NCI-H1048 (cell line): ENCODE results near the gene ZCCHC12.
"Not testable (repeated sequence)": the region's sequence is repeated elsewhere in the genome, so short reads cannot be mapped to it uniquely, and the experiment has no call there.

Experiments used
- DNase-seq: peaks from one replicate; lab custom pipeline; 2025; lab: John Stamatoyannopoulos, UW

ZCCHC12 gene

DNA sequence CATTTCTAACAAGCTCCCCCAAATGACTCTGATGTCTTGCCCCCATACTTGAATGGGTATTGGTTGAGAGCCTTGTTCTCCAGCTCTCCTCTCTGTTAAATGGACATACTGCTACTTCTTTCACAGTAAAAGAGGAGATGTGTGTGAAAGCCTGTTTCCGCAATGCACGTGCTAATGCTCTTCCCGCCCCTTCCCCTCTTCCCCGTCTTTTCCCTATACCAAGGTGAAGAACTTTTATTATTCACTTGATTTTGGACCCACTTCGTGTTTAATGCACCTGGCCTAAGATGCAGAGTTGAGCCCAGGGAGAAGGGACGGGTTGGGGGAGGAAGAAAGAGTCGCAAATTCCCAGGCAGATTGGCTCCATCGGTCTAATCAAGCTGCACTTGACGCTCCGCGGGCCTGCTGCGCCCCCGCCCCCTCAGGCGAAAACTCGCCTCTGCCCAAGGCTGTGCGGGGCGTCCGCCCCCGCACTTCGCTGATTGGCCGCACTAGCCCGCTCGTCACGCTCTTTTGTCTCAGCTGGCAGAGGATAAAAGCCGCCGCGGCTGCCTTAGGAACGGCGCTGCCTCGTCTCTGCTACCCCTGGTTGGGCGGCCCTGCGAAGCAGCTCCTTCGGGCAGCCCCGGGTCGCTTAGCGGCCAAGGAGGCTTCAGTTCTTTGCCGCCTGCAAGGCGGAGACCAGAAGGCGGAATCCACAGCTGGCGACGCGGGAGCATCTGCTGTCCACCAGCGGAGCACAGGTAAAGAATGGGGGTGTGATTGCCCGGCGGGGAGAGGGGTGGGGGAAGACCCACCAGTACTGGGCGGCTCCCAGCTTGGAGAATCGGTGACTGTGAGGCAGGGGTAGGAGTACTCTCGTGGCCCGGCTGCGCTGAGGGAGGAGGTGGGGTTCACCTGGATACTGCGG is at the start of gene ZCCHC12:
ZCCHC12 (plus strand) TSS at position 562 of the 910 bp plus-strand sequence. CDS start 1,421 bp downstream, outside the sequence.
- DNase-seq, result no peak

DNA sequence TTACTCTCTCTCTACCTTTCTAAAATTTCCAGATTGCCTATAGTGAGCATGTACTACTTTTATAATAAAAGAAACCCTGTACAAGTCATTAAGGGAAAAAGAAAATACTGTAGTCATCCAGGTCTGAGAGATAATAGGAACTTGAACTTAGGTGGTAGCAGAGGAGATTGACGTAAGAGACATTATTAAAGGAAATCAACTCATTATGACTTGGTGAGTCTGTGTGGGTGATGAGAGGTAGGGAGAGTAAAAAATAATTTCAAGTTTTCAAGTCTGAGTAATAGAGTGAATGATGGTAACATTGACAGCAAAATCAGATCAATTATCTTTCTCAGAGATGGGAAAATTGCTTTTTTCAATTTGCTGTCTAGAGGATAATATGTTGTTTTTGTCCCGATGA is 44.0 kb upstream of the ZCCHC12 start:
- no peak for DNase-seq

DNA sequence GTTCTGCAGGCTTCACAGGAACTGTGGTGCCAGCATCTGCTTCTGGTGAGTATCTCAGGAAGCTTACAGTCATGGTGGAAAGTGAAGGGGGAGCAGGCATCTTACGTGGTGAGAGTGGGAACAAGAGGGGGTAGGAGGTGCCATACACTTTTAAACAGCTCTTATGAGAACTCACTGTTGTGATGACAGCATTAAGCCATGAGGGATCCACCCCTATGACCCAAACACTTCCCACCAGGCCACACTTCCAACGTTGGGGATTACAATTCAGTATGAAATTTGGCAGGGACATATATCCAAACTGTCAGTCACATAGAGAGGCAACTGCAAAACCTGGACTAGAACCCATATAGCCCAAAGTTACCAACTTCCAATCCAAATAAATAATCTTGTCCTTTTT is 43.1 kb upstream of the ZCCHC12 start:
- no peak for DNase-seq

DNA sequence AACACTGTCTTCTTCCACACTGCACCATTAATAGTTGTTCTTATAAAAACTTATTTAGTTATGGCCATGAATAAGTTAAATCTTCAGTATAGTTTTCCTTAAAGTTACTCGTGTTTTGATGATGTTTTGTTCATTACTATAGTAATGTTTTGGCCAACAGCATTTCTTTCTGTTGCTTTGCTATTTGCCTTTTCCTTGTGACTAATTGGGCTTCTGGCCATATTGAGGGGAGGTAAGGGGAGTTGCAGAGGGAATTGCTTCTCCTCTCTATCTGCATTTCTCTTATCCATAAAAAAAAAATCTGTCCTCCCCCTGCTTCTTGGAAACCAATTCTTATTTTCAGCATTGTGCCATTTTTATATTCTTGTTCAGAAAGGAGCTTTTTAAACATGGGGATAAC is 42.7 kb upstream of the ZCCHC12 start:
- DNase-seq, result no peak

DNA sequence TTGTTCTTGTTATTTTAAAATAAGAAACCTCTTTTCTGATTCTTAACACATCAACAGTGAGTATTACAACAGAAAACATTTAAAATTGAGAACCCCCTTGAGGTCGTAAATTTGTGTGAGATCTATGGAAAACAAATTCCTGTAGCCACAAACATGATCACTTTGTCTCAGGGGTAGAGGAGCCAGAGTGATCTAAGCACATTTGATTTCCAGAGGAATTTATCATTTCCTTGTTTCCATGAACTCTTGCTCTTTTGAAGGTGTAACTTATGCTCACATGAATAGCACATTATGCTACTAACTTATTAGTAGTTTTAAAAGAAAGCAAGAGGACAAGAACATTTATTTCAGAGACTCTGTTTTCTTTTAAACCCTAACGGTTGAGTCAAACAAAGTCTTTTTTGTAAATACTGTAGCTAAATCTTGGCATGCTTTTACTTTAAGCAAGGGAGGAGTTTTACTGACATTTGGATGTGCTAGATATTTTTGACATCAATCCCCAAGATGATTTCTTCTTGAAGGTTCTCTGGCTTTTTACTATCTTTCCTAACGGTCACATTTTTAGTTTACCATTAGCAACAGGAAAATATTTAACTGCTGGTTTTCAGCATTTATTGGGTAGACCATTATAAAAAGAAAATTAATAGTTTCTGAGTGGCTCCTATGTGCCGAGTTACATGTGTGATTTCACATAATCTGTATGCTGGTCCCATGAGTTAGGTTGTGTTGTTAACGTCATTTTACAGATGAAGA is 27.9 kb upstream of the ZCCHC12 start:
- DNase-seq, result no peak

DNA sequence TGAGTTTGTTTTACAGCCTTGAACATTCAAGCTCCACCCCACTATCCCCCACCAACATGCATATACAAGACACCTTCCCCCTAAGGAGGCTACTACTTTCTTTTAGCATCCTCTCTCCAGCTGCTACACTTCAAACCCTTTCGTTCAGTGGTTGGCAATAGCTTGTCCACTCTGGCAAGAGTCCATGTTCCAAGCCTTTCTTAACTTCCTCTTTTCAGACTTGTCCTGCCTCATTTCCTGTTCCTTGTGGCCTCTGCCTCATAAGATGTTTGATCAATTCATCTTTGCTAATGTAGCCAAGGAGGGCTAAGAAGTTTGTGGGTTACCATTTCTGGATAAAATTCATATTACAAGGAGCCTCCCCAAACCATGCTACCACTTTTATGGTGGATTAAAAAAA is 20.8 kb upstream of the ZCCHC12 start:
- no peak for DNase-seq

DNA sequence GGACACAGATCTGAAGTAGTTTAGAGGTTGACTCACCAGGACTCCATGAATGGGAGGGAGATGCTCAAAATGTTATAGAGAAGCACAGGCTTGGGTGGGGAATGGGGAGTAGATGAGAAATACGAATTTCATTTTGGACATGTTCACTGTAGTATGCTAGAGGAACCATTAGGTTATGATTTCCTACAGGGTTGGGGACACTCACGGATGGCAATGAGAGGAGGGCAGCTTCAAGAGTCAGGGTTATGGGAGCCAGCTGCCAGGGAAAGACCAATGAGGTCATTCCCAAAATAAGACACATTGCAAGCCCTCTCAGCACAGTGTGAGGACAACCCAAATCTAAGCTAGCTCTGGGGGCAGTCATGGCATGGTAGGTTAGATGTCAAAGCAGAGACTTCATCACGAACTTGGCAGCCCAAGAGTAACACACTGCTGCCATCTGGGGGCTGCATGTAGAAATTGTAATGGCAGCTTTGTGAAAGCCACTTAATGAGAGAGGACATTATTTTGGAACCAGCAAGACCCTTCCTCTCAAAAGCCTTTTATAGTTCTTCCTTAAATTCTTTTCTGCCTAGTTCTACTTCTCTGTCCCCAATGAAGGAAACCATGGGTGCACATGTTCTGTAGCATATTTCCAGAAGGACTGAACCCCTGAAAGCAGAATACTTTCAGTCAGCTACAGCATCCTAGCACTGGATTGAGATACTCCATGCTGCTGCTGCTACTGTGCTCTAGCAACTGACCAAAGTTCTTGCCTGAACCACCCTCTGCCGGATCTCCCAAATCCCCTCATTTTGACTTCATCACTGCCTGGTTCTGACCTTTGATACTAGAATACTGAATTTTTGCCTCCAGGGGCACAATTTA is 16.2 kb upstream of the ZCCHC12 start:
- no peak for DNase-seq

DNA sequence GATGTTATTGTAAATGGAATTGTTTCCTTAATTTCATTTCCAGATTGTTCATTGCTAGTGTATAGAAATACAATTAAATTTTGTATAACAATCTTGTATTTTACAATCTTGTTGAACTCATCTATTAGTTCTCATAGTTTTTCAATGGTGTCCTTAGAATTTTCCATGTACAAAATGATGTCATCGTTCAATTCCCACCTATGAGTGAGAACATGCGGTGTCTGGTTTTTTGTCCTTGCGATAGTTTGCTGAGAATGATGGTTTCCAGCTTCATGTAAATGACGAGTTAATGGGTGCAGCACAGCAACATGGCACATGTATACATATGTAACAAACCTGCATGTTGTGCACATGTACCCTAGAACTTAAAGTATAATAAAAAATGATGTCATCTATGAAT is 6.4 kb upstream of the ZCCHC12 start:
- DNase-seq, result not testable (repeated sequence)

DNA sequence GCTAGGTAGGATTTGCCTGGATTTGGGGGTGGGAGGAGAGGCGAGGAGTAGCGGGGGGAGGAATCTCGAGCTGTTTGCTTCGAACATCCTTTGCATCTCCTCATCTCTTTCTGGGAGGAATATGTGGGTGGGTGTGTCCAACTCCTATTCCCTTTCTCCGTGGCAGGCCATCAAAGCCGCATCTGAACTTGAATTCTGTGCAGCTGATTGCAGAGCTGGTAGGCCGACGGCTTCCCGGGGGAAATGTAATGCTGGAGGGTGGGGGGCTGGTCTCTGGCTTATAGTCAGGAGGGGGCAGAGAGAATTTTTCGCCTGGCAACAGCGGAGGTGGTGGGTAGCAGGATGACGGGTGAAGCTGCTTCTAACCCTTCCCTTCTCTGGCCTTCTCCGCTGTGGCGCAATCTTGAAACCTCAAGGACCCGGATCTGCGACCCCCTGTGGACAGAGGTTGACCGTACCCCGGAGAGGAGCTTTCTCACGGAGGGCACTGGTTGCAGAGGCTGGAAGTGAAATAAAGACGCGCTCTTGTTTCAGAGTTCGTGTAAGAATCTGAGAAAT is 628 bp downstream of the ZCCHC12 start:
- DNase-seq, result no peak

DNA sequence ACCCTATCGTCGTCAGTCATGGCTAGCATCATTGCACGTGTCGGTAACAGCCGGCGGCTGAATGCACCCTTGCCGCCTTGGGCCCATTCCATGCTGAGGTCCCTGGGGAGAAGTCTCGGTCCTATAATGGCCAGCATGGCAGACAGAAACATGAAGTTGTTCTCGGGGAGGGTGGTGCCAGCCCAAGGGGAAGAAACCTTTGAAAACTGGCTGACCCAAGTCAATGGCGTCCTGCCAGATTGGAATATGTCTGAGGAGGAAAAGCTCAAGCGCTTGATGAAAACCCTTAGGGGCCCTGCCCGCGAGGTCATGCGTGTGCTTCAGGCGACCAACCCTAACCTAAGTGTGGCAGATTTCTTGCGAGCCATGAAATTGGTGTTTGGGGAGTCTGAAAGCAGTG is 1.6 kb downstream of the ZCCHC12 start:
- no peak for DNase-seq

DNA sequence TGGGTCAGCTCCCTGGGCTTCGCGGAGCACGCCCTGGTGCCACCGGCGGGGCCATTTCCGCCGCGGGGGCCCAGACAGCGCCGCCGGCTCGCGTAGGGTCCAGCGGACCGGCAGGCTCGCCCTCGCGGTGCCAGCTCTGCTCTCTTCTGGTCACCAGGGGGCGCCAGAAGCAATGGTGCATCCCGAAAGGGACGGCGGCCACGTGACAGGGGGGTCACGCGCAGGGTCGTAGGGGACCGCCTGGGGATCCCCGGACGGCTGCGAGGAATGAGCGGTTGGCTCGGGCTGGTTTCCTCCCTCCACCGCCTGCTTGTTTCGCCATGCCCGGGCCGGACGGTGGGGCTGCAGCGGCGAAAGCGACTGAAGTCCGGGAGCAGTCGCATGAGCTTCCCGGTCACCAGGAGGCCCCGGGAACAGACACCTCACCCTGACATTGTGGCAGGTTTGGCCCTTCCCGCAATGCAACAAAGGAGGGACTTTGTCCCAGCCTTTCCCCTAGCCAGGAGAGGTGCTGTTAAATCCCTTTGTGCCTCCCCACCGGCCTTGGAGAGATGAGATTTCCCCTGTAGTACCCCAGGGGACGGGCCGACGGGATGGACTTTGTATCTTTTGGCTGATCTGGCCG is 15.8 kb downstream of the ZCCHC12 start:
- DNase-seq, result no peak

DNA sequence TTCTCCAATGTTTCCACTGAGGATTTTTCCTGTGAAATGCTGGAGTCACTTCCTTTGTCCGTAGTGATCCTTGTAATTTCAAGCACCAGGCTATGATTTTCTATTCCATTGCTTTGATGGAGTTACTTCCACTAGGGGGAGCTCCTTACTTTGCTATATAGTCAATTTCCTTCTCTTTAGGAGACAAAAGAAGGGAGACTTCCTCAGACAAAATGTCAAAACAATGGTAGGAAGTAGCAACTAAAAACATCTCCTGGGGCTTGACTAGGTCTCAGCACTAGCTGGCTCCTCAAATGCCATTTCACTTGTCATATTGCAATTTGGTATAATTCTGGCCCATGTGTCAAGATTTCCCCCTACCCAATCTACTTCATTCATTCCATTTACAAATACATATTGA is 24.1 kb downstream of the ZCCHC12 start:
- peak; percentile 16 for DNase-seq

DNA sequence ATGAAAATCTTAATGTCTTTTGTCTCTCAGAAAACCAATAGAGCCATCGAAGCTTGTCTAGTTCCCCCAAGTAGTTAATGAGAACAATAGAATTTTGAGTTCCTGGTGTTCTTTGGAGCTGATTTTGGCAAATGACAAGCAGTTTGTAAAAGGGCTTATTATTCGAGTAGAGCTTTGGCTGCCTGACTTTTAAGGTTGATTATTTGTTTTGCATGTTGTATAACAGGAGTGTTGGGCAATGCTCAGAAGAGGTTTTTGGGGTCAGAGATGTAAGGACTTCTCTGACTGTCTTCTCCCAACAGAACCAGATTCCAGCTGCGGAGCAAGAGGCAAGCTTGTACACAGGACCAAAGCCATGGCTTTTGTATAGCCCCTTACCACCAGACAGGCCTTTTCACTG is 30.0 kb downstream of the ZCCHC12 start:
- no peak for DNase-seq

DNA sequence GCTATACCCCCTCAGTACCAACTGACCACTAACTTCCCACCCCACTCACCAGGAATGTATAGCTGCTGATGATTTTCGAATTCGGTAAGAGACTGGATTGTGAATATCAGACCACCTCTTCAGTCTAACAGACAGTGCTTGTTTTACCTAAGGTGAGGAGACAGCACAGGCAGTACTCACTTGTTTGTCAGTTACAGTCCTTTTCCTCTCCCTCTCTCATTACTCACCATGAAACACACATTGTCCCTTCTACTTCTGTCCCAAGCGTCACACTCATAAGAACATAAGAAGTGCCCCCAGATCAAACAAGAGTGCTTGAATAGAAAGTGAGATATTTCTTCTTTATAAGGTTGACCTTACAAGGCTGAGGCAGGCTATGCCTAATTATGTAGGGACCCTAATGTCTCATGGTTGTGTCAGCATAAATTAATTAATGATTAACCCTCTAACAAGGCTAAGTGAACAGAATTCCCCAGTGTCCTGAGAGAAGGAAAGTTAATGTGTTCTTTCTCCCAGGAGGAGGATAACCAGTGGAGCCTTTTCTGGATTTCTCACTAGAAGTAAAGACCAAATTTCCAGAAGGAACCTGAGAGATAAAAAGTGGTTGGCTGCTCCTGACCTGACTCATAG is 32.2 kb downstream of the ZCCHC12 start:
- no peak for DNase-seq

DNA sequence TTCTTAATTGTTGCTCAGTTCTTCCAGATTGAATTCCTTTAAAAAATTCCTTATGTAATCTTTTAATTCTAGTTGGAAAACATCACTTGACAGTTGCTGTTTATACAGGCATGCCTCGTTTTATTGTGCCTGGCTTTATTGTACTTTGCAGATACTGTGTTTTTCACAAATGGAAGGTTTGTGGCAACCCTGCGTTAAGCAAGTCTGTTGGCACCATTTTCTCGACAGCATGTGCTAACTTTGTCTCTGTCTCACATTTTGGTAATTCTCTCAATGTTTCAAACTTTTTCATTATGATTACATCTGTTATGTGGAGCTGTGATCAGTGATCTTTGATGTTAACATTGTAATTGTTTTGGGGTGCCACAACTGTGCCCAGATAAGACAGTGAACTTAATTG is 33.4 kb downstream of the ZCCHC12 start:
- no peak for DNase-seq

DNA sequence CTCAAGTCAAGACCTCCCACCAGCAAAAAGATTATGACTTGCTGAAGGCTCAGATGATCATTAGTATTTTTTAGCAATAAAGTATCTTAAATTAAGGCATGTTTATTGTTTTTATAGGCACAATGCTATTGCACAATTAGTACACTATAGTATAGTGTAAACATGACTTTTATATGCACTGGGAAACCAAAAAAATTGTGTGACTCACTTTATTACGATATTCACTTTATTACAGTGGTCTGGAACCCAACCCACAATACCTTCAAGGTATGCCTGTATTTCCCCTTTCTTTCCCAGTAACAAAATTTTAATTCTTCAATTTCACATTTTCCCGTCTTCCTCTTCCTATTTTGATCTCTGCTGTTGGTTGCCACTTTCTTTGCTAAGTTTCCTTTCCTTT is 37.7 kb downstream of the ZCCHC12 start:
- no peak for DNase-seq

DNA sequence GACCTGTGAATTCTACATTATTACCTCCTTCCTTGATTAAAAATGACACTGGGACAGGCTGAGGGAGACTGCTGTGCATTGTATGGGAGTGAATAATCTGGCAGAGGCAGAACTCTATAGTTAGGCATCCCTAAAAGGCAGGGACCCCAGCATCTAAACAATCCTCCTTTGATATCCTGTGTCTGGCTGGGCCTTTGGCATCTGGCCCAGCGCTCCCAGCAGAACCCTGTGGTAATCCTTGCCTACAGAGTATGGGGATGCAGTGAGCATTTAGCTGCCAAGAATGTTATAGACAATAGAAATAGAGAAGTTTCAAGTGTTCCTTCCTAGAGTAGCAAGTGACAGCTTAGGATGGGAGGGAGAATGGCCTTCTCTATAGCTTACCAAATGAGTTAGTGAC is 38.5 kb downstream of the ZCCHC12 start:
- DNase-seq, result no peak

DNA sequence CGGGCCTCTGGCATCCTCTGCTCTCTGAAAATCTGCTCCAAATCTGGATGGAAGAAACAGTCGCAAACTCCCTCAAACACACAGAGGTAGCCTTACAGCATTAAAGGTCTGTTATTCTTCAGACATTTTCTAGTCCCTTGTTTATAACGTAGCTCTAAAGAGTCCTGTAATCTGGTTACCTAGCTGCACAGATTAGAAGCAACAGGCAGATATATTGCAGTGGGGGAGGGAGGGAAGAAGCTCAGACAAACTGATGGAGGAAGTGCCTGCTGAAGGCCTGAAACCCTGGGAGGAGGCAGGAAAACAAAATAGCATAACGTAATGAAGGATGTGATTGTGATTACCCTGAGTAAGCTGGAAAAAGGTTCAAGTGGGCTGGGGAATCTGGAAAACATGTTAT is 39.4 kb downstream of the ZCCHC12 start:
- DNase-seq, result no peak

DNA sequence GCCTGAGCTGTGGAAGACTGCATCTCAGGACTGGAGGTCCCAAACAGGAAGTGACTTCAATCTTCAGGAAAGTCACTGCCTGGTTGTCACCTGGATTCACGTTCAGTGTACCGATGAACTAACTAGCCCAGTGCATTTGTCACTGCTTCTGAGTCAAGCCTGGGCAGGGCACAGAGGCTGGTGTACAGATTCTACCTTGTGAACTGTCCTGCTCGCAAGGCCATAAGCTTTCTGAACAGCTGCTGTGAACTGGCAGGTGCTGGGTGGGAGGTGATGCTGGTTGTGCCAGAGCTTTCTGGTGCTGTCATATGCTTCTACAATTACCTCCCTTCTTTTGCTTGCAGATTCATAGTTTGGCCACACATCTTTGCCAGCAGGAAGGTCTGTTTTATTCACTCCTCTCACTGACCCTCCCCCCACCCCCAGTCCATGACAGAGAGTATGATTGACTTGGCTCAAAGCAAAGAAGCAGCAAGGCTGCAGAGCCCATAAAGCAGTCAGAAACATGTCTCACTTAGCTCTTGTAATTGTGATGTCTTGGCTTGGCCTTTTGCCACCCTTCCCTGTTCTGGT is 40.5 kb downstream of the ZCCHC12 start:
- DNase-seq, result no peak

DNA sequence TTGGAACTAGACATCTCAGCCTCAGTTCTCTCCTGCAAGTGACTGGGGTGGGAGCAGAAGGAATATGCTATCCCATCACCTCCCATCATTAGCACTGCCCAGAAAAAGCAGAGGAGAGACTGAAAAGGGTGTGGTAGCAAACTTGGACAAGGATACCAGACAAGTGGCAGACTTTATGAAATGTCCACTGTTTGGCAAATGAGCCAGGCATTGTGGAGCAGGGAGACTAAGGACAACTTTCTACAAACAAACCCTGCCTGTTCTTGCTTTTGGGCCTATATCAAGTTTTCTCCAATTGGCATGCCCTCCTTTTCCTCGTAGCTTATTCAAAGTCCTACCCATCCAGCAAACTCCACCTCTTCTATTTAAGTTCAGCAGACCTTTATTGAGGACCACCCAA is 41.6 kb downstream of the ZCCHC12 start:
- no peak for DNase-seq

DNA sequence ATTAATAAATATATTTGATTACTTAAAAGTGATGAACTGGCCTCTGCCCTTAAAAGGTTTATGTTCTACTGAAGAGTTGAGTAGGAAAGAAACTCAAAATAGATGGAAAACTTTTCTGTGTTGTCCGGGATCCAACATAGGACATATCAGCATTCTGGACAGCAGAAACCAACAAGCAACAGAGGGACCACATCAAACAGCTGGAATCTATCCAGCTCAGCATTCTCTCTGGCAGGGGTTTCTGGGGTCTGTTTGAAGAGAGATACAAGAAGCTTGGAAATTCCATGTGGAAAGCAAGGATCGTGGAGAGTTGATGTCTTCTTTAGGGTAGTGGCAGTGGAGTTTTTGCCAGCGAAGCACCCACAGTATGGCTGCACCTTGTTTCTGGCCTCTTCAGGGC is 43.6 kb downstream of the ZCCHC12 start:
- DNase-seq, result no peak
